PC-9 (cell line): ENCODE data around the gene APMAP. TPM values are rescaled to one million over a fixed set of nuclear protein-coding genes. Genes with fewer than 3 reads are reported as not detected.

Experiments
- BruUV-seq: library from RNA; stranded (reverse); fragments of 400-500 nt; replicated peaks from 2 replicates; lab custom pipeline; 2021; lab: Mats Ljungman, UMichigan
- CTCF ChIA-PET: fragments of 300-600 bp; sonication (Branson Sonifier 250); formaldehyde crosslinking; loops from one replicate; lab custom pipeline; 2022; ENCODE audit warnings: antibody characterized with exemption; lab: Charles Lee
- POLR2A ChIA-PET: fragments of 300-600 bp; sonication (Branson Sonifier 250); formaldehyde crosslinking; loops from one replicate; lab custom pipeline; 2022; ENCODE audit warnings: antibody characterized with exemption; ENCODE audit not compliant: unreplicated experiment; lab: Charles Lee
- DNase-seq, 2 experiments: peaks; one replicate each; pipeline versions ENCODE4 v3.0.0 to v3.0.0-alpha.2; 2015 to 2022; ENCODE audit warnings: mixed read lengths in 1 of 2
- H2AFZ ChIP-seq: fragments of 200-600 bp; sonication (generic); 2 replicates; pipeline ENCODE4 v1.8.1; 2017; ENCODE audit warnings: antibody characterized with exemption
- H3F3A ChIP-seq: fragments of 200-600 bp; sonication (generic); 2 replicates; pipeline ENCODE4 v1.8.1; 2017; ENCODE audit warnings: antibody characterized with exemption, mild to moderate bottlenecking, low read depth; ENCODE audit not compliant: insufficient read depth
- H3K27ac ChIP-seq: fragments of 200-600 bp; sonication (generic); 2 replicates; pipeline ENCODE4 v1.6.1; 2016; ENCODE audit warnings: mixed run types
- H3K27me3 ChIP-seq: fragments of 200-600 bp; sonication (generic); 2 replicates; pipeline ENCODE4 v1.6.1; 2016; ENCODE audit warnings: low read depth, mixed run types; ENCODE audit not compliant: insufficient read depth
- H3K36me3 ChIP-seq: fragments of 200-600 bp; sonication (generic); 2 replicates; pipeline ENCODE4 v1.6.1; 2016; ENCODE audit warnings: low read depth, mixed run types
- H3K4me1 ChIP-seq: fragments of 200-600 bp; sonication (generic); replicated peaks from 2 replicates; pipeline ENCODE4 v1.6.1; 2016; ENCODE audit warnings: mixed run types; ENCODE audit not compliant: insufficient read depth
- H3K4me2 ChIP-seq: fragments of 200-600 bp; sonication (generic); 2 replicates; pipeline ENCODE4 v1.6.1; 2017; ENCODE audit warnings: mixed run types
- H3K4me3 ChIP-seq: fragments of 200-600 bp; sonication (generic); 2 replicates; pipeline ENCODE4 v1.6.1; 2016; ENCODE audit warnings: mixed run types
- H3K79me2 ChIP-seq: fragments of 200-600 bp; sonication (generic); 2 replicates; pipeline ENCODE4 v1.6.1; 2017; ENCODE audit warnings: low read depth, mixed run types
- H3K9me2 ChIP-seq: fragments of 200-600 bp; sonication (generic); 2 replicates; pipeline ENCODE4 v1.8.1; 2017; ENCODE audit warnings: mild to moderate bottlenecking; ENCODE audit not compliant: insufficient read depth
- H3K9me3 ChIP-seq: fragments of 200-600 bp; sonication (generic); 2 replicates; pipeline ENCODE4 v1.8.1; 2016; ENCODE audit warnings: low read depth; ENCODE audit not compliant: insufficient read depth
- H4K20me1 ChIP-seq: fragments of 200-600 bp; sonication (generic); 2 replicates; pipeline ENCODE4 v1.8.1; 2017; ENCODE audit not compliant: insufficient read depth
- CTCF ChIP-seq: fragments of 200-600 bp; sonication (generic); conservative IDR thresholded peaks from 2 replicates; pipeline ENCODE4 v1.6.1; 2017; ENCODE audit warnings: mixed run types, antibody characterized with exemption, mild to moderate bottlenecking, moderate library complexity
- EZH2 ChIP-seq: fragments of 200-600 bp; sonication (generic); IDR thresholded peaks from 2 replicates; pipeline ENCODE4 v1.8.0; 2017; ENCODE audit warnings: antibody characterized with exemption, low read depth
- intact Hi-C: fragments of 100-400 bp; cut with micrococcal nuclease; formaldehyde crosslinking; loops from one replicate; pipeline ENCODE4 v1.10.0; 2022; ENCODE audit not compliant: unreplicated experiment
- total RNA-seq: library from RNA; stranded (reverse); gene quantifications from 2 replicates; pipeline ENCODE4 v1.2.3, GENCODE V29; 2021

Gene APMAP
- total RNA-seq, 1 experiment from 2014 or later: 103 TPM

- H3K9me2 ChIP-seq: no peaks in the 10 kb centered on the region
- H4K20me1 ChIP-seq: no peaks in the 10 kb centered on the region
- POLR2A ChIA-PET: no interaction called here
- peaks cover 32% of the 10 kb centered on the region for H3K36me3 ChIP-seq
- DNase-seq: no peak
- H3K4me3 ChIP-seq: no peak overlapping the region
- no peak for TF ChIP-seq CTCF
- TF ChIP-seq EZH2: no peak
- intact Hi-C loops: no loop called here
- H3K4me1 ChIP-seq: no peaks in the 10 kb centered on the region
- no peaks in the 10 kb centered on the region for H3K27me3 ChIP-seq
- H3K9me3 ChIP-seq: peaks cover 10% of the 10 kb centered on the region; the same call in 1 of the 2 replicates
- CTCF ChIA-PET: no interaction called here
- H3F3A ChIP-seq: no peaks in the 10 kb centered on the region
- H2AFZ ChIP-seq: no peak overlapping the region
- no peaks in the 10 kb centered on the region for H3K79me2 ChIP-seq
- no peak overlapping the region for H3K27ac ChIP-seq
- BruUV-seq: no TSS peak
- H3K4me2 ChIP-seq: no peak overlapping the region
Measured at GRCh38 chr20:24977797-24978196, 14.8 kb downstream of the APMAP start.

DNA sequence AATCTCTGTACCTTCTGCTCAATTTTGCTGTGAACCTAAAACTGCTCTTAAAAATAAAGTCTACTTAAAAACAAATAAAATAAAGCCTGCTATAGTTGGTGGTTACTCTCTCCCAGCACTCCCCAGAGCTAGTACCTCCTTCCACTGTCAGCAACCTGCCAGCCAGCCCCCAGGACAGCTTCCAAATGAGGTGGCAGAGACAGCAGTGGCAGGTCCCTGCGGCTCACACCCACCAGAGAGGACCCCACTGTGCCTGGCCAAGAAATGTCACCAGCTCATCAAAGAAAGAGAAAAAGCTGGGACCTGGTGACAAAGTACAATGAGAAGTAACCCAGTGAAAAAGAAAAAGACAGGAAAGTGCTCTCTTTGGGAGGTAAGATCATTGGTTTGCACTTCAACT lies 15.2 kb downstream of the APMAP start:
- Histone ChIP-seq H2AFZ (no peak overlapping the region), H3K9me3 (peaks cover 10% of the 10 kb centered on the region; the same call in 1 of the 2 replicates), H3K4me3 (no peak overlapping the region), H3K4me1 (no peaks in the 10 kb centered on the region), H3K79me2 (no peaks in the 10 kb centered on the region), H3K36me3 (peaks cover 32% of the 10 kb centered on the region), H3K27me3 (no peaks in the 10 kb centered on the region), H3F3A (no peaks in the 10 kb centered on the region), H3K27ac (no peak overlapping the region), H3K4me2 (no peak overlapping the region), H3K9me2 (no peaks in the 10 kb centered on the region), H4K20me1 (no peaks in the 10 kb centered on the region)
- no TSS peak for BruUV-seq
- no peak for TF ChIP-seq CTCF
- no peak for TF ChIP-seq EZH2
- ChIA-PET CTCF (no interaction called here), POLR2A (no interaction called here)
- intact Hi-C loops: no loop called here
- DNase-seq: no peak

DNA sequence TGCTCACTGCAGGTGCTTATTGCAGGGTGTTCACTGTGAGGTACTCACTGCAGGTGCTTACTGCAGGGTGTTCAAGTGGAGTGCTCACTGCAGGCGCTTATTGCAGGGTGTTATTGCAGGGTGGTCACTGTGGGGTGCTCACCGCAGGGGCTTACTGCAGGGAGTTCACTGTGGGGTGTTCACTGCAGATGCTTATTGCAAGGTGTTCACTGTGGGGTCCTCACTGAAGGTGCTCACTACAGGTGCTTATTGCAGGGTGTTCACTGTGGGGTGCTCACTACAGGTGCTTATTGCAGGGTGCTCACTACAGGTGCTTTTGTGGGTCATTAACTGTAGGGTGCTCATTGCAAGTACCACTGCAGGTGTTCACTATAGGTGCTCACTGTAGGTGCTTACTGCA lies 20.2 kb downstream of the APMAP start:
- Histone ChIP-seq H3K4me1 (no peaks in the 10 kb centered on the region), H3K27ac (no peak overlapping the region), H3F3A (no peaks in the 10 kb centered on the region), H3K4me2 (no peak overlapping the region), H3K9me3 (peaks cover 10% of the 10 kb centered on the region; the same call in 1 of the 2 replicates), H3K36me3 (peaks cover 31% of the 10 kb centered on the region), H2AFZ (no peak overlapping the region), H3K27me3 (no peaks in the 10 kb centered on the region), H4K20me1 (no peaks in the 10 kb centered on the region), H3K79me2 (no peaks in the 10 kb centered on the region), H3K4me3 (no peak overlapping the region), H3K9me2 (no peaks in the 10 kb centered on the region)
- no TSS peak for BruUV-seq
- intact Hi-C loops: no loop called here
- no peak for DNase-seq
- TF ChIP-seq EZH2 (no peak), CTCF (no peak)
- ChIA-PET POLR2A (no interaction called here), CTCF (no interaction called here)
